Measurements from ENCODE around the gene TAS2R60.
"Not testable (repeated sequence)": the region's sequence is repeated elsewhere in the genome, so short reads cannot be mapped to it uniquely, and the experiment has no call there.

The TAS2R60 gene

GRCh38 chr7:143411976-143412708 lies 31.1 kb upstream of the TAS2R60 start:
- DNase-seq (ENCODE audit: low spot score): no peak

DNA sequence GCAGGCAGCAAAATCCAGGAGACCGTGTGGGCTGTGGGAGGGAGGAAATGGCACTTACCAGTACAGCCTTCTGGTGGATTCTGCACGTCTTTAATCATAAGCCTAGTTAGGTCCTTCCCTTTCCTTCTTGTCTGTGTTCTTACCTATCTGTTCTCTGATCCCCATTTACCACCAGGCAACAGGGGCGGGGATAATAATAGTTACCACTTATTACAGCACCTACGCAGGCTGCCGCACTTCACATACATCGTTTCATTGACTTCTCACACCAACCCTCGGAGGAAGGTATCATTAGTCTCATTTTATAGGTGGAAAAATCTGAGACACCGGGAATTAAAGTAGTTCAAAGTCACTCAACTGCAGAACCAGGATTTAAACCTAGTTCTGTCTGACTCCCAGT lies 30.1 kb upstream of the TAS2R60 start:
- no peak for DNase-seq (ENCODE audit: low spot score)

DNA sequence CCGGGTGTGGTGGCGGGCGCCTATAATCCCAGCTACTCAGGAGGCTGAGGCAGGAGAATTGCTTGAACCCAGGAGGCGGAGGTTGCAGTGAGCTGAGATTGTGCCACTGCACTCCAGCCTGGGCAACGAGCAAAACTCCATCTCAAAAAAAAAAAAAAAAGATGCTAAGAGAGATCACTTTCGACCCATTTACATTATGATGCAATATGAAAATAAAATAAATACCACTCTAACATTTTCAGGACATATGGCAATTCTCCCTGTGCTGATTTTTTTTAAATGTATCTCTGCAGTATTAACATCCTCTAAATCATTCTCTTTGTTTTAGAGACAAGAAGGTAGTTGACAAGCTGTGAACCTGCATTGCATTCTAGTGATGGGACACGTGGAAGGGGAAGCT lies 28.0 kb upstream of the TAS2R60 start:
- DNase-seq (ENCODE audit: low spot score): not testable (repeated sequence)

- DNase-seq (ENCODE audit: low spot score): no peak
Observed at GRCh38 chr7:143415742-143416397, 27.4 kb upstream of the TAS2R60 start.

DNA sequence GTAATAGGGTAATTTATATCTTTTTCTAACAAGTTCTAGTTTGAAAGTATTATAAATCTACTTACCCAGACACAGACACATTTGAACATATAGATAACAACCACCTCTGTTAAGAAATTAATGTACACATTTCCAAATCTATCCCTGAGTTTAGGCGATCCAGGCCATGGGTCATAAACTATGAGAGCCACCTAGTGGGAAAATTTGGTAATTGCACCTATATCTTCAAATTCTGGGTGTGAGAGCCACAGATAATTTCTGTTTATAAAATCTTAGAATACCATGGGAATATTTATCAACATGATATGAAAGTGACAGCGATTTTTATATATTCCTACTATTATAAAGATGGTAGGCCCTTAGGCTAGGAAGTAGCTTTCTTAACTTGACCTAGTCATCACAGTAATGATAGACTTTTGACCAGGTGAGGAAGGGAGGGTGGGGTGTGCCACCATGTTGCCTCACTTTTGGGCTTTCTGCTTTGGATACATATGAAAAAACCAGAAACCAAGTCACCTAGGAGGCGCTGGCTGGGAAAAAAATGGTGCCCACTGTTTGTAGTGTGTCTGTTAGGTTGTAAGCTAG lies 26.6 kb upstream of the TAS2R60 start:
- DNase-seq (ENCODE audit: low spot score): peak; percentile 62

DNA sequence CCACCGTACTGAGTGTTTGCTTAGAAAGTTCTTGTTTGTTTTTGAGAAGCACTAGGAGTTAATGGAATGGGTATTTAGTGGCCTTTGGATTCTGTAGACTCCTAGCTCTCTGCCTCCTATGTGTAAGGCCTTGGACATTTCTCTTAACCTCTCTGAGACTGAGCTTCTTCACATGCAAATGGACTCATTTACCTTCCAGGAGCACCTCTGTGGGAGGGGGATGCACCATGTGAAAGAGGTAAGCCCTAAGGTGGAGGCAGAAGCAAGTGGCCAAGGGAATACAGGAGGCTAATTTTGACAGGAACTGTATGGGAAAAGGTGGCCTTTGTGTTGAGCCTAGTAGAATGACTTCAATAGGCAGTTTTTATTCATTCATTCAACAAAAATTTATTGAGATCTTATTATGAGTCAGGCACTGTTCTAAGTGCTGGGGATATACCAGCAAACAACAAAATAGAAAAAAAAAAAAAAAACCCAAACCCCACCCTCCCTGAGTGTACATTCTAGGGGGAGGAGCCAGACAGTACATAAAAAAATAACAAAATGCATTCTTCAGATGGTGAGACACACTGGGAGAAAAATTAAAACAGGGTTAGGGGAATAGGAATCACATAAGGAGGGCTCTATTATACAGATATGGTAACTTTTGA lies 25.4 kb upstream of the TAS2R60 start:
- DNase-seq (ENCODE audit: low spot score): no peak

DNA sequence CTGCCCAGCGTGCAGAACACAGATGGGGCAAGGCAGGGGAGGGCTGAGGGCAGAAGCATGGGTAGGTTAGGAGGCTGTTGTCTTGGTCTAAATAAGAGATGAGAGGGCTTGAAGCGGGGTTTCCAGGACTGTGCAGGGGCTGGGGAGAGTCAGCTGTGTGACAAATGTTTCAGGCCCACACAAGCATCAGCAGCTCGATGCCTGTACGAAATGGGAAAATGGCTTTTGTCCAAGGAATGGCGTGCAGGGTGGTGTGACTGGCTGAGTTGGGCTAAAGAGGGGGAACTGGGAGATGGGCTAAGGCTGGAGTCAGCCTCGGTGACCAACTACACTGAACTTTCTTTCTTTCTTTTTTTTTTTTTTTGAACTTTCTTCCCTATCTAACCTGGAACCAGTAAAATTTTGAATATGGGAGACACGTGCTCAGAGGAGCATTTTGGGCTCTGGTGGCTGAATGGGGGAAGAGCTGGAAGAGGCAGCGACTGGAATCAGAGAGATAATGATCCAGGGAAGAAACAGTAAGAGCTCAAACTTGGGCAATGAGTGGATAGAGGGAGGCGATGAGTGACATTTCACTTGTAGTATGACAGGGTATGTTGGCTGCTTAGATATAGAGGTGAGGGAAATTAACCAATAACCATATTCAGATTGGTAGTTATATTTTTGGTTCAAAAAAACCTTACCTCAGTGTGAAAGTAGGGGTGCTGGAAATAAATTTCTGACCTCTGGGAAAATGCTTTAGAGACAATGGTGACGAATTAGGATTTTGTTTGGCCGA lies 24.4 kb upstream of the TAS2R60 start:
- no peak for DNase-seq (ENCODE audit: low spot score)

DNA sequence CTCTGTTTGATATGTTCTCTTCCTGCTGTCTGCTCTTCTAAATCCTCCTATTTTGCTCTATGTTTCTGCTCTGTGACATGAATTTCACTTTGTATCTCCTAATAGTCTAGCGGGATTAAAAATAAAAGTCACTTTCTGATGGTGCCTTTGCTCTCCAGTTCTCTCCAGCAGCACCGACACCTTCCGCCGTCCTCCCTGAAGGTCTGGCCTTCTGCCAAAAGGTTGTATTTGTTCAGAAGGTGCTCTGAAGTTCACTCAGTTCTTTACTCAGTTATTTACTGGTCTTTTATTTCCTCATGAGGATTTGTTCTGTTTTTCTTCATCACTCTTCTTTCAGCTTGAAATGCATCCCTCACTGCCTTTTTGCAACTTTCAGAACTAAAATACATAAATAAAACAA lies 23.4 kb upstream of the TAS2R60 start:
- DNase-seq (ENCODE audit: low spot score): no peak

GRCh38 chr7:143420624-143421023 lies 22.6 kb upstream of the TAS2R60 start:
- DNase-seq (ENCODE audit: low spot score): not testable (repeated sequence)

GRCh38 chr7:143422033-143422432 lies 21.2 kb upstream of the TAS2R60 start:
- DNase-seq (ENCODE audit: low spot score): no peak

GRCh38 chr7:143424476-143424875 lies 18.8 kb upstream of the TAS2R60 start:
- DNase-seq (ENCODE audit: low spot score): not testable (repeated sequence)

GRCh38 chr7:143426479-143427142 lies 16.6 kb upstream of the TAS2R60 start:
- DNase-seq (ENCODE audit: low spot score): no peak

DNA sequence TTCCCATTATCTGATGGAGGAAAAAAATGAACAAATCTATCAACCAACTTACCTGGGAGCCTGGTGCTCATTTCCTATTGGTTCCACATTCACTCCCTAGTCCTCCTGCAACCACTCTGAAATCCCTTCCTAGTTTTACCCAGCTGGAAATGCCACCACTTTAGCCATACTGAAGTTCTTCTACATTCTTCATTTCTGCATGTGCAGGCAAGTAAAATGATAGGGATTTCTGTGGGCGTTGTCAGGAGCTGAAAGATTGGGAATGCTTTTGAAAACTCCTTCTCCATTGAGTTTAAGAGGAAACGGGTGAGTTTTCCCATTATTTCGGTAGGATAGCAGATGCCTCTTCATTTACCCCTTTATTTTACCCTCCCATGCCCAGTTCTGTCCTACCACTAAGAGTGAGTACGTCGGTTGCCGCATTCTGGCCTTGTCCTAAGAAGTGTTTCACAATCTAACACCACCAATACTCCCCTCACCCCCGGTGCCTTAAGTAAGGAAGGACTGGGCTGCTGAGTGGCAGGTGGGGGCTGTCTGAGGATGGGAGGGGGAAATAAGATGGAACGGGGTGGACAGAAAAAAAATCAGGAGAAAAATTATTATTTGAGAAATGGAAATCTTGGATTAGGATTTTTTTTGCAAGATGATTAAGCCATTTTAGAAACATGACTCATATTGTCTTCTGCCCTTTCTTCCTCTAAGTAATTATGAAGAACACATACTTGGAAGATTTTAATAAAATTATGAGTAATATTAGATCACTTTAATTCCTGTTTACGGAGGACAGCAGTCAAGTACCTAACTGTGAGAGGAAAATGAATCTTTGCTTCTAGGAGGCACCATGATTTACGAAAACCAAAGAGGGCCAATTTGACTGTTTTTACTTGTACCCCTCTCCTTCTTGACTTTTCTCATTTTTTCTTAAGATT lies 13.2 kb upstream of the TAS2R60 start:
- DNase-seq (ENCODE audit: low spot score): no peak

DNA sequence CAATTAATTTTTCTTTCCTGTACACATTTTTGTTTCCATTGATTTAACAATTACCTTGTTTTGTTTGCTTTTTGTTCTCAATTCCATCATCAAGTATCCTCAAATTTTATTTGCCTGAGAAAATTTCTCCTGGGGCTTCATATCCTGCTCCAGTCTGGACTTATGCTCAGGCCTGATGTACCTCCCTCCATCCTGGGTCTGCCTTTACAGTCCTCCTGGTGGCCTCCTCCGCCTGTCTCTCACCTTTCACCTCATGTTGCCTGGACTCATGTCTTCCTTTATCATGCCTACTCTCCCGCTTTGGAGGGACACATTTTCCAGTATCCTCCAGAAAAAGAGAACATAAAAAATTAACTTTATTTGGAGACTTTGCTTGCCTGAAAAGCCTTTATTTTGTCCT lies 12.1 kb upstream of the TAS2R60 start:
- DNase-seq (ENCODE audit: low spot score): no peak

DNA sequence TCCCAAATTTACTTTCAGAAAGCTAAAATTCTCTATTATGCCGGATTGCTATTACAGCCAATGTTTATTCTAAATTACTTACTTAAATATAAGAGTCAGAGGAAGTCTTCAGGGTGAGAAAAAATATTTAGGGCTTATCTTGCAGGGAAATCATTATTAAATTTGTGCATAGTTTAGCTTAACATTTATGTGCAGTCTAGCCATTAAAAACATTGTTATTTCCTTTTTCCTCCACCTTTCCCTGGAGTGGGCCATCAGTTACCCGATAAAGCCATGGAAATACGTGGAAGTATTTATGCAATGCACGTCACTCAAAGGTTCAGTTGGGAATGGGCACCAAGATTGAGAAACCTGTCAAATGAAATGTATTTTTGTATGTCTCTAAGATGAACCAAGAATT lies 9.5 kb upstream of the TAS2R60 start:
- no peak for DNase-seq (ENCODE audit: low spot score)

DNA sequence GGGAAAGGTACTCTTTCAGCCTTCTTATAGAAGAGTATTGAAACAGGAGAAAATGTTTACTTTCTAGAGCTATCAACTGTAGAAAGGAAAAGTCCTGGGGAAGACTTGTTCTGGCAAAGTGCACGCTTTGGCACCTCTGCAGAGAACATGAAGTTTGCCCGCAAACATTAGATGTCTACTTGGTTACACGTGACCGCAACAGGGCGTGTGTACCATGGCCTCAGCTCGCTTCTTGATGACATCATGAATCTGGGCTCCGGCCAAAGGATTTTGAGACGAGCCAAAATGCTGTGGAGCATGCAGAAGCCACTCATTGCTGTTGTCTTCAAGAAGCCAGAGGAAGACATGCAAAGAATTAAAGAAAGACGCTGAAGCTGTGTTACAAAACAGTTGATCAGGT lies 8.6 kb upstream of the TAS2R60 start:
- DNase-seq (ENCODE audit: low spot score): peak; percentile 83

DNA sequence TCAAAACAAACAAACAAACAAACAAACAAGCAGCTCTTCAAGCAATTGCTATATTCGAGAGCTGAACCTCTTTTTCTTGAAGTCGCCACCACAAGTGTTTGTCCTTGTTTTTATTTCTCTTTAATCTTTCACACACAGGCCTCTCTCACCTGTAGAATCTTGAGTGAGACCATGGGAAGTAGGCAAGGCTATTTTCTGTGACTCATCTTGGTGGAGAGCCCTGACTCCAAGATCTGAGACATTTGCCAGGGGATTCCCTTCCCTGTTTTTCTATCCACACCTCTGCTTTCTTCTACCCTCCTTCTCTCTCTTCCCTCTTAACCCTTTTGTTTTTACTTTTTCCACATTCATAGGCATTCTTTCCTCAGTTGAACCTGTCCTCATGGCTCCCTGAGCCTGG lies 8.0 kb upstream of the TAS2R60 start:
- DNase-seq (ENCODE audit: low spot score): no peak

DNA sequence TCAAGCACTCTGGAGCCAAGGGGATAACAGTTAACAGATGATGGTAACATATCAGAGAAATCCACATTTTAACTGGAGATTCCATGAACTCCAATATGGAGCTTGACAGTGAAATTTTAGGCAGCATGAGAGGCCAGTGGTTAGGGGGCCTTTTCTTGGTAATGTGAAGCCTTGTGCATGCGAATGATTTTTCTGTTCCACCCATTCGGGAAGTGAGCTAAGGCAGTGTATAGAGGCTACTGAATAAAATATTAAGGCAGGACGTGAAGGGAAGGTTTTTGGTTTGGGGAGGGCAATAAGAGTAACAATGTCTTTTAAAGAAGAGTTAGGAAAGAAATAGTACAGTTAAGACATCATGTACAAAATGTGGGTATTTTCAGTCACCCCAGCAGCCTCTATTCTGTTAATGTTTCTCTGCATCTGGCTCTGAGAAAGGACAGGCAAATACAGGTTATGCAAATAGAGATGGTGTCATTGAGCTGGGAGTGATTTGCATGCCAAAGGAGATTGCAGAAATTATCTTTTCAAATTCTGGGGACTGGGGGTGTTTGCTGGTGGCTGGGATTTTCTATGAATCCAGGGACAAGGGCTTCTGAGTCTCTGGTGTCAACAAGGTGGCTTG lies 6.8 kb upstream of the TAS2R60 start:
- DNase-seq (ENCODE audit: low spot score): no peak

DNA sequence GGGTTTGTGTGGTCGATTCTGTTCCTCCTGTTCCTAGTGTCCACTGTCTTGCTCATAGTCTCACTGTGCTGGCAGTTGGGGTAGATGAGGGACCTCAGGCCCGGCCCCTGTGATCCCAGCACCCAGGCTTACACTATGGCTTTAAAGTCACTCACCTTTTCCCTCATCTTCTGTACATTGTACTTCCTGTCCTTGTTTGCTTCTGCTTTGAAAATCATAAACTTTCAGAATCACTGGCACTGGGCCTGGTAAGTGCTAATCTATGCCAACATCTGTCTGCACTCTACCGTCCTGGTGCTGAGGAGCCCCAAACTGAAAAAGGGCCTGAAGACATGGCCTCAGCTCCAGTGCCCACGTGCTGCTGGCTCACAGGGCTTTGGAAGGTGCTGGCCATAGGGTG lies 5.7 kb upstream of the TAS2R60 start:
- DNase-seq (ENCODE audit: low spot score): no peak

DNA sequence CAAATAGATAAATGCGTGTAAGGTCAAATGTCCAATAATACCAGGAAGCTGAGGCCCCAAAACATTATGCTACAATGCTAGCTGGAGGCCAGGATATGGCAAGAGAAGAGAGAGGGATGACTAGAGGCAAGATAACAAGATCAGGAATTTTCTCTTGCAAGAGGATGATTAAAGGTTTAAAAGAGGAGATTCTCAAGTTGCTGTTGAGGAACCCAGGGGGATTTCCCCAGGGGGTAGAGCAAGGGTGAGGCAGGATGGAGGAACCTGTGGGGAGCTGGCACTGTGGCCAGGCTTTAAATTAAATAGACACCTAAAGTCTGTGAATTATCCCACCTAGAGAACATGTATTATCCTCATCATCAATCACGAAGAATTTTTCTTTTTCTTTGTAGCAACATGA lies 3.4 kb upstream of the TAS2R60 start:
- no peak for DNase-seq (ENCODE audit: low spot score)

All from AG20443 (cell line).